HCT116 (cell line): ENCODE data around the gene IMPDH1. TPM values are rescaled to one million over a fixed set of nuclear protein-coding genes. Genes with fewer than 3 reads are reported as not detected.

ENCODE experiments used
- ATAC-seq: fragments of 200-7000 bp; cut with Tn5 transposase; 2 replicates; pipeline ENCODE4 v1.9.1; 2020; ENCODE audit warnings: mild to moderate bottlenecking, moderate library complexity
- BruUV-seq: library from RNA; stranded (reverse); fragments of 400-500 nt; replicated peaks from 2 replicates; lab custom pipeline; 2021; lab: Mats Ljungman, UMichigan
- CTCF ChIA-PET: fragments of 300-600 bp; sonication (Branson Sonifier 250); formaldehyde crosslinking; loops from one replicate; lab custom pipeline; 2021; ENCODE audit warnings: antibody characterized with exemption; lab: Charles Lee
- POLR2A ChIA-PET: fragments of 300-600, 350-600 bp; sonication (Branson Sonifier 250); formaldehyde crosslinking; loops from one replicate; lab custom pipeline; 2021; ENCODE audit warnings: antibody characterized with exemption; lab: Charles Lee
- RAD21 ChIA-PET, 2 experiments: fragments of 300-600 bp; sonication (Branson Sonifier 250); formaldehyde crosslinking; loops; one replicate each; lab custom pipeline; 2023; ENCODE audit warnings: low total read pairs in 2 of 2; ENCODE audit not compliant: uncharacterized antibody in 2 of 2, unreplicated experiment in 2 of 2, low non-redundant PET in 1 of 2; lab: Charles Lee
- DNase-seq: peaks from one replicate; pipeline ENCODE4 v3.0.0-alpha.2; 2010; ENCODE audit warnings: low read depth, low spot score
- H2AFZ ChIP-seq: fragments of 200-600 bp; shearing (Covaris generic), sonication (generic); 2 replicates; pipeline ENCODE4 v1.6.1; 2017; ENCODE audit warnings: low read depth, mixed run types, mixed read lengths, antibody characterized with exemption, low read length; ENCODE audit not compliant: poor library complexity, severe bottlenecking
- H3K27ac ChIP-seq: 2 replicates; pipeline ENCODE4 v1.5.1; 2012; ENCODE audit warnings: low read depth, low read length
- H3K27me3 ChIP-seq: fragments of 200-600 bp; sonication (generic); 2 replicates; pipeline ENCODE4 v1.6.1; 2016; ENCODE audit warnings: mixed run types, low read length, mixed read lengths; ENCODE audit not compliant: insufficient read depth
- H3K36me3 ChIP-seq, 2 experiments: fragments of 200-500 bp in 1 of 2; fragments of 200-600 bp in 1 of 2; sonication (Bioruptor generic) in 1 of 2; sonication (generic) in 1 of 2; 2 replicates each; pipeline versions ENCODE4 v1.5.1 to v1.6.1; 2014 to 2016; ENCODE audit warnings: low read length in 2 of 2, inconsistent platforms in 1 of 2, mixed read lengths in 1 of 2, mixed run types in 1 of 2; ENCODE audit not compliant: insufficient read depth in 2 of 2, control insufficient read depth in 1 of 2
- H3K4me1 ChIP-seq, 2 experiments: fragments of 200-600 bp in 1 of 2; sonication (generic) in 1 of 2; 2 replicates each; pipeline versions ENCODE4 v1.5.1 to v1.6.1; 2012 to 2017; ENCODE audit warnings: low read length in 2 of 2, inconsistent platforms in 1 of 2, mild to moderate bottlenecking in 1 of 2, mixed read lengths in 1 of 2, mixed run types in 1 of 2, moderate library complexity in 1 of 2; ENCODE audit not compliant: insufficient read depth in 2 of 2, control insufficient read depth in 1 of 2
- H3K4me2 ChIP-seq: fragments of 200-600 bp; sonication (generic); 2 replicates; pipeline ENCODE4 v1.6.1; 2017; ENCODE audit warnings: mixed run types, low read length, mixed read lengths
- H3K4me3 ChIP-seq, 2 experiments: fragments of 200-600 bp in 1 of 2; sonication (generic) in 1 of 2; replicated peaks in 1 of 2; 2 replicates each; pipeline ENCODE4 v1.5.1; 2011 to 2016; ENCODE audit warnings: low read length in 2 of 2, control low read depth in 1 of 2, low read depth in 1 of 2, mild to moderate bottlenecking in 1 of 2, mixed read lengths in 1 of 2, mixed run types in 1 of 2
- H3K79me2 ChIP-seq: fragments of 200-600 bp; sonication (generic); 2 replicates; pipeline ENCODE4 v1.6.1; 2017; ENCODE audit warnings: mild to moderate bottlenecking, mixed run types, low read length, moderate library complexity, mixed read lengths; ENCODE audit not compliant: insufficient read depth
- H3K9ac ChIP-seq: fragments of 200-600 bp; sonication (generic); 2 replicates; pipeline ENCODE4 v1.6.1; 2016; ENCODE audit warnings: low read length, mixed read lengths
- H3K9me2 ChIP-seq: fragments of 200-600 bp; sonication (generic), shearing (Covaris generic); 2 replicates; pipeline ENCODE4 v1.6.1; 2017; ENCODE audit warnings: mixed run types, mild to moderate bottlenecking, moderate library complexity; ENCODE audit not compliant: insufficient read depth
- H3K9me3 ChIP-seq, 2 experiments: fragments of 200-500 bp in 1 of 2; fragments of 200-600 bp in 1 of 2; sonication (Bioruptor generic) in 1 of 2; sonication (generic) in 1 of 2; 2 replicates each; pipeline ENCODE4 v1.6.1; 2014 to 2017; ENCODE audit warnings: low read length in 2 of 2, mixed read lengths in 2 of 2, inconsistent platforms in 1 of 2, low read depth in 1 of 2, mild to moderate bottlenecking in 1 of 2, mixed run types in 1 of 2, moderate library complexity in 1 of 2; ENCODE audit not compliant: control insufficient read depth in 1 of 2, insufficient read depth in 1 of 2
- H4K20me1 ChIP-seq: fragments of 200-600 bp; sonication (generic), shearing (Covaris generic); 2 replicates; pipeline ENCODE4 v1.6.1; 2017; ENCODE audit warnings: mixed run types, mild to moderate bottlenecking, moderate library complexity; ENCODE audit not compliant: insufficient read depth
- CBX3 ChIP-seq: IDR thresholded peaks from 2 replicates; pipeline ENCODE4 v1.6.1; 2012; ENCODE audit warnings: low read depth
- CTCF ChIP-seq, 3 experiments: fragments of 200-600 bp in 1 of 3; sonication (generic) in 1 of 3; IDR thresholded peaks in 2 of 3; conservative IDR thresholded peaks in 1 of 3; 2 replicates each; pipeline ENCODE4 v1.5.1; 2012 to 2017; ENCODE audit warnings: low read depth in 2 of 3, low read length in 2 of 3, antibody characterized with exemption in 1 of 3, borderline replicate concordance in 1 of 3, control low read depth in 1 of 3, mild to moderate bottlenecking in 1 of 3, mixed read lengths in 1 of 3, mixed run types in 1 of 3, moderate library complexity in 1 of 3; ENCODE audit not compliant: insufficient read depth in 1 of 3
- EZH2 ChIP-seq: fragments of 200-600 bp; sonication (generic); IDR thresholded peaks from 2 replicates; pipeline ENCODE4 v1.6.1; 2017; ENCODE audit warnings: antibody characterized with exemption, mixed run types
- EZH2phosphoT487 ChIP-seq: fragments of 200-600 bp; IDR thresholded peaks from 2 replicates; pipeline ENCODE4 v1.6.1; 2018; ENCODE audit warnings: antibody characterized with exemption, borderline replicate concordance
- FOSL1 ChIP-seq: IDR thresholded peaks from 2 replicates; pipeline ENCODE4 v1.6.1; 2012; ENCODE audit warnings: low read depth
- MAX ChIP-seq: IDR thresholded peaks from 2 replicates; pipeline ENCODE4 v1.6.1; 2012
- POLR2AphosphoS5 ChIP-seq: IDR thresholded peaks from 2 replicates; pipeline ENCODE4 v1.6.1; 2011; ENCODE audit warnings: mild to moderate bottlenecking, low read depth, low read length, moderate library complexity
- RAD21 ChIP-seq: IDR thresholded peaks from 2 replicates; pipeline ENCODE4 v1.6.1; 2012; ENCODE audit warnings: low read depth, mild to moderate bottlenecking
- SIN3A ChIP-seq: IDR thresholded peaks from 2 replicates; pipeline ENCODE4 v1.6.1; 2012; ENCODE audit warnings: low read depth
- TCF7L2 ChIP-seq: IDR thresholded peaks from 2 replicates; pipeline ENCODE4 v1.7.0; 2011; ENCODE audit warnings: borderline replicate concordance, inconsistent platforms; ENCODE audit not compliant: insufficient read depth, insufficient read length; ENCODE audit errors: extremely low read depth
- YY1 ChIP-seq: IDR thresholded peaks from 2 replicates; pipeline ENCODE4 v1.6.1; 2011; ENCODE audit warnings: low read length, low read depth, moderate library complexity, mild to moderate bottlenecking; ENCODE audit not compliant: insufficient replicate concordance; ENCODE audit errors: extremely low read depth
- ZFX ChIP-seq: fragments of 450-650 bp; IDR thresholded peaks from 2 replicates; pipeline ENCODE4 v1.6.1; 2017
- ZNF274 ChIP-seq: fragments of 200-500 bp; sonication (Bioruptor generic); IDR thresholded peaks from 2 replicates; pipeline ENCODE4 v1.6.1; 2014; ENCODE audit warnings: mild to moderate bottlenecking, low read depth, low read length, inconsistent platforms
- intact Hi-C: fragments of 100-400 bp; cut with micrococcal nuclease; formaldehyde crosslinking; loops from 2 replicates; pipeline ENCODE4 v1.10.0; 2022
- total RNA-seq: library from RNA; stranded (reverse); gene quantifications from one replicate; pipeline ENCODE4 v1.2.1, GENCODE V29; 2021; ENCODE audit not compliant: unreplicated experiment

IMPDH1 gene
- total RNA-seq, 1 experiment from 2014 or later, result 98.2 TPM

GRCh38 chr7:128437426-128438332 lies 27.9 kb upstream of the IMPDH1 start:
- ChIA-PET POLR2A (no interaction called here), CTCF (interaction anchor here (1.0 kb wide), 1 partner anchor 11 kb away, joined by 3 read pairs; no protein-coding TSS in a partner anchor), RAD21 (interaction anchor here in 1 of 2 experiments (0.7 kb wide), 1 partner anchor 39 kb away, joined by 3 read pairs; no protein-coding TSS in a partner anchor)
- intact Hi-C loops, result no loop called here
- Histone ChIP-seq H4K20me1 (no peaks in the 10 kb centered on the region), H3K9ac (no peak overlapping the region), H3K36me3 (no peaks in the 10 kb centered on the region), H3K9me3 (no peaks in the 10 kb centered on the region), H3K27me3 (no peaks in the 10 kb centered on the region), H3K27ac (no peak overlapping the region), H3K4me2 (no peak overlapping the region), H3K9me2 (no peaks in the 10 kb centered on the region), H3K4me3 (no peak overlapping the region), H3K4me1 (no peaks in the 10 kb centered on the region), H3K79me2 (no peaks in the 10 kb centered on the region), H2AFZ (no peak overlapping the region)
- TF ChIP-seq YY1 (no peak), SIN3A (no peak), ZNF274 (no peak), CBX3 (no peak), CTCF (IDR thresholded peaks at IDR 0.05 in 2 of 3, conservative IDR thresholded peaks at IDR 0.05 in 1 of 3; ENCODE audit: borderline replicate concordance in 1 of 3, insufficient read depth in 1 of 3, low read depth in 2 of 3, low read length in 2 of 3) (no peak), EZH2 (no peak), ZFX (no peak), RAD21 (no peak), FOSL1 (no peak), MAX (no peak), EZH2phosphoT487 (no peak), TCF7L2 (no peak), POLR2AphosphoS5 (no peak)
- no TSS peak for BruUV-seq
- no peak for ATAC-seq
- no peak for DNase-seq
